Panc1 (cell line): Measurements from ENCODE around the gene FBXL16. TPM values are rescaled to one million over a fixed set of nuclear protein-coding genes. Genes with fewer than 3 reads are reported as not detected.

Experiments used
- ATAC-seq: fragments of 200-7000 bp; cut with Tn5 transposase; 2 replicates; pipeline ENCODE4 v1.9.1; 2020; ENCODE audit warnings: mild to moderate bottlenecking, moderate library complexity
- BruUV-seq: library from RNA; stranded (reverse); fragments of 400-500 nt; replicated peaks from 2 replicates; lab custom pipeline; 2021; lab: Mats Ljungman, UMichigan
- CTCF ChIA-PET: fragments of 300-600 bp; sonication (Branson Sonifier 250); formaldehyde crosslinking; loops from one replicate; lab custom pipeline; 2022; ENCODE audit warnings: antibody characterized with exemption; lab: Charles Lee
- POLR2A ChIA-PET: fragments of 300-600 bp; sonication (Branson Sonifier 250); formaldehyde crosslinking; loops from one replicate; lab custom pipeline; 2022; ENCODE audit warnings: antibody characterized with exemption; lab: Charles Lee
- DNase-seq: peaks from one replicate; pipeline ENCODE4 v3.0.0-alpha.2; 2010; ENCODE audit warnings: low read depth, low spot score
- H3K27ac ChIP-seq: 2 replicates; pipeline ENCODE4 v1.5.1; 2011; ENCODE audit warnings: mild to moderate bottlenecking, low read length, inconsistent platforms
- H3K27me3 ChIP-seq: fragments of 200-500 bp; sonication (Bioruptor generic); 2 replicates; pipeline ENCODE4 v1.6.0; 2014; ENCODE audit warnings: low read length, inconsistent platforms; ENCODE audit not compliant: control insufficient read depth, insufficient read depth
- H3K36me3 ChIP-seq: fragments of 200-500 bp; sonication (Bioruptor generic); 2 replicates; pipeline ENCODE4 v1.5.1; 2014; ENCODE audit warnings: inconsistent platforms, mild to moderate bottlenecking, low read length, moderate library complexity; ENCODE audit not compliant: control insufficient read depth, insufficient read depth
- H3K4me1 ChIP-seq: 2 replicates; pipeline ENCODE4 v1.5.1; 2011; ENCODE audit warnings: inconsistent platforms, mild to moderate bottlenecking, low read length, moderate library complexity; ENCODE audit not compliant: control insufficient read depth, insufficient read depth
- H3K4me3 ChIP-seq, 2 experiments: 2 replicates each; pipeline ENCODE4 v1.5.1; 2011 to 2012; ENCODE audit warnings: low read depth in 2 of 2, low read length in 2 of 2, mild to moderate bottlenecking in 2 of 2, inconsistent platforms in 1 of 2, moderate library complexity in 1 of 2
- H3K9me3 ChIP-seq: fragments of 200-500 bp; sonication (Bioruptor generic); 2 replicates; pipeline ENCODE4 v1.5.1; 2014; ENCODE audit warnings: low read depth, mild to moderate bottlenecking, inconsistent platforms, low read length, moderate library complexity; ENCODE audit not compliant: control insufficient read depth, insufficient read depth
- CTCF ChIP-seq: fragments of 450-650 bp; IDR thresholded peaks from 2 replicates; pipeline ENCODE4 v1.5.1; 2017; ENCODE audit warnings: mild to moderate bottlenecking
- POLR2AphosphoS5 ChIP-seq: IDR thresholded peaks from 2 replicates; pipeline ENCODE4 v1.6.1; 2012; ENCODE audit warnings: mild to moderate bottlenecking, low read depth, low read length, moderate library complexity
- REST ChIP-seq, 2 experiments: IDR thresholded peaks; 2 replicates each; pipeline ENCODE4 v1.6.1; 2011 to 2012; ENCODE audit warnings: low read depth in 2 of 2, control low read depth in 1 of 2, low read length in 1 of 2, mild to moderate bottlenecking in 1 of 2, moderate library complexity in 1 of 2; ENCODE audit not compliant: insufficient read depth in 1 of 2
- SIN3A ChIP-seq: IDR thresholded peaks from 2 replicates; pipeline ENCODE4 v1.6.1; 2012; ENCODE audit warnings: low read depth, mild to moderate bottlenecking, low read length, moderate library complexity, borderline replicate concordance; ENCODE audit not compliant: insufficient read depth
- TCF7L2 ChIP-seq: IDR thresholded peaks from 2 replicates; pipeline ENCODE4 v1.6.1; 2011; ENCODE audit warnings: mild to moderate bottlenecking, low read depth, low read length, inconsistent platforms
- in situ Hi-C: cut with HindIII; loops from 2 replicates; pipeline ENCODE4 v1.10.0; 2016; ENCODE audit warnings: low sequenced_read_pairs, low pct_unique_long_range_greater_than_20kb
- intact Hi-C: fragments of 100-400 bp; cut with micrococcal nuclease; formaldehyde crosslinking; loops from one replicate; pipeline ENCODE4 v1.10.0; 2022; ENCODE audit not compliant: unreplicated experiment
- total RNA-seq: library from RNA; stranded (reverse); gene quantifications from one replicate; pipeline ENCODE4 v1.2.1, GENCODE V29; 2021; ENCODE audit not compliant: unreplicated experiment

FBXL16 gene
- total RNA-seq, 1 experiment from 2014 or later, result 28.0 TPM

GRCh38 chr16:734981-735881 is 29.6 kb upstream of the FBXL16 start:
- no peak for ATAC-seq
- Histone ChIP-seq H3K4me3 (no peak overlapping the region), H3K36me3 (peaks cover 5% of the 10 kb centered on the region), H3K4me1 (peaks cover 8% of the 10 kb centered on the region; the same call in 1 of the 2 replicates), H3K27ac (no peak overlapping the region), H3K27me3 (no peaks in the 10 kb centered on the region), H3K9me3 (no peaks in the 10 kb centered on the region)
- DNase-seq, result no peak
- ChIA-PET POLR2A (no interaction called here), CTCF (interaction anchor here (0.6 kb wide), 1 partner anchor 50 kb away, joined by 3 read pairs; no protein-coding TSS in a partner anchor)
- in situ Hi-C loops, result no loop called here
- intact Hi-C loops, result no loop called here
- no TSS peak for BruUV-seq
- no peak for TF ChIP-seq POLR2AphosphoS5
- TF ChIP-seq SIN3A, result no peak
- TF ChIP-seq REST (IDR thresholded peaks at IDR 0.05; ENCODE audit: insufficient read depth in 1 of 2, low read depth in 2 of 2, low read length in 1 of 2), result no peak
- no peak for TF ChIP-seq TCF7L2
- TF ChIP-seq CTCF, result no peak

GRCh38 chr16:734208-734980 is 28.8 kb upstream of the FBXL16 start:
- no TSS peak for BruUV-seq
- Histone ChIP-seq H3K4me3 (no peak overlapping the region), H3K27me3 (no peaks in the 10 kb centered on the region), H3K36me3 (peaks cover 2% of the 10 kb centered on the region), H3K4me1 (peaks cover under 1% of the 10 kb centered on the region; the same call in 1 of the 2 replicates), H3K9me3 (no peaks in the 10 kb centered on the region), H3K27ac (no peak overlapping the region)
- TF ChIP-seq TCF7L2 (no peak), REST (IDR thresholded peaks at IDR 0.05; ENCODE audit: insufficient read depth in 1 of 2, low read depth in 2 of 2, low read length in 1 of 2) (no peak), POLR2AphosphoS5 (no peak), SIN3A (no peak)
- intact Hi-C loops, result no loop called here
- CTCF ChIA-PET, result interaction anchor here (0.6 kb wide), 1 partner anchor 51 kb away, joined by 3 read pairs; no protein-coding TSS in a partner anchor
- POLR2A ChIA-PET, result no interaction called here
- ATAC-seq (no peak), DNase-seq (no peak)
- in situ Hi-C loops, result no loop called here
